H4 (cell line): ENCODE measurements around the gene ARRB1. TPM values are rescaled to one million over a fixed set of nuclear protein-coding genes. Genes with fewer than 3 reads are reported as not detected.
A peak's percentile ranks its signal among the peaks of the same experiment; 100 is the strongest.
"Not testable (repeated sequence)": the region's sequence is repeated elsewhere in the genome, so short reads cannot be mapped to it uniquely, and the experiment has no call there.

Experiments
- DNase-seq: peaks from one replicate; pipeline ENCODE4 v3.0.0-alpha.2; 2015; ENCODE audit warnings: low spot score
- total RNA-seq: library from RNA; depleted of rRNA; stranded (reverse); fragments of >200 nt; shearing (Covaris generic); gene quantifications from 2 replicates; pipeline ENCODE4 v1.2.3, GENCODE V29; 2014

ARRB1 gene
- total RNA-seq, 1 experiment from 2014 or later = 9.3 TPM

DNA sequence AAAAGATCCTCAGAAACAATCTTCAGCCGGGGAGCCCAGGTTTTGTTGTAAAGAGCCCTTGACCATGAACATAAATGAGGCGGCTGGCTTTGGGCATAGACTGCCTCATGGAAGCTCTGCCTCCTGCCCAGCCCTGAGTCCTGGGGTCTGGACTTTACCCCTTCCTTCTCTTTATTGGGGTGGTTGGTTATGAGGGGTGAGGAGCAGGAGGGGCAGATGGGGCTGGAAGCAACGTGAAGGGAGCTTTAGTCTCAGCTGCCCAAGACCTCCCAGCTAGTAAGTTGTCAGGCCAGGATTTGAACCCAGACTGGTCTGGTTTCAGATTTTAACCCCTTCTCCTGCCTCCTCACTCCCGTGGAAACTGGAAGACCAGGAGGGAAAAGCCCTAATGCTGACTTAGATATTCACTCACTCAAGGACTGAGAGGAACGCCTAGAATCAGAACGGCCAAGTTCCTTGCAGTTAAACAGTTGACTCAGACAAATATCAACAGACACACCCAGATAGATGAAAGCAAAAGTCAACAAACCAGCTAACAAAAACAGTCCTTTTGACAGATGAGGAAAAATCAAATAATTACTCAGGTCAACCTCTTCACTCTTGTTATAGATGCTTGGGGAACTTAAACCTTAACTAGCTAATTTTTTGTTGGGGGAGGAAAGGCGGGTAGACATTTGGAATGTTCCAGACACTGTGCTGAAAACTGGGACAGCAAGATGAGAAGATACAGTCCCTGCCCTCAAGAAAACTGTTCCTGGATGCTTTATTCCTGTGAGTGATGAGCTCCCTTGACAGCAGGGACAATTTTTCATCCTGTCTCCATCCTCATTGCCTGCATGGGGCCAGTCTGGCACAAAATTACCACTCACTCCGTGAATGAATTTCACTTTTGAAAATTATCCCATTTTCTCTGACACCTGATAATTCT, 20.8 kb upstream of the ARRB1 start:
- DNase-seq = no peak

DNA sequence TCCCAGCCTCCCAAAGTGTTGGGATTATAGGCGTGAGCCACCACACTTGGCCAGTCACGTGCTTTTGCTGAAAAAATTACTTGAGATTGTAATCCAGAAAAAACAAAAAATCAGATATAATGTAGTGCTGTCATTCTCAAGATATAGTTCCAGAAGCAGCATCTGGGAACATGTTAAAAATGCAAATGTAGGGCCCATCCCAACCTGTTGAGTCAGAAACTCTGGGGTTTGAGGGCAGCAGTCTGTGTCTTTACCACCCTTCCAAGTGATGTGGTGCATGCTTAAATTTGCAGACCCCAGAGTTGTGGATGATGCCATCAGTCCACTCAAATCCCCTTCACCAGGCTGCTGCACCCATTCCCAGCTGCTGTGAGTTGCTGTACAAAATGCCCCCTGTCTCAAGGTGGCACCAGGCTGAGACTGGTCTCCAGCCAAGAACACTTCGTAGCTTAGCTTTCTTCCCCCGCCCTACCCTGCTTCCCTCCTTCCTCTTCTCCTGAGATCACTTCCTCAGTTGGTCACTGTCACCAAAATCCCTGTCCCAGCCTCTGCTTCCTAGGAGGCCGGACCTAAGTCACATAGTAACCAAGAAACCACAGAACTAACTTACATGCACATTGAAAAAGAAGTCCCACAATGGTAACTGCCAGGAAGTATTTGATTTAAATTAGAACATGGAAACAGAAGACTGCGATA, 18.2 kb upstream of the ARRB1 start:
- no peak for DNase-seq

- not testable (repeated sequence) for DNase-seq
Observed at GRCh38 chr11:75366826-75367225, 15.4 kb upstream of the ARRB1 start.

GRCh38 chr11:75365711-75366181, 14.3 kb upstream of the ARRB1 start:
- peak; percentile 57 for DNase-seq

DNA sequence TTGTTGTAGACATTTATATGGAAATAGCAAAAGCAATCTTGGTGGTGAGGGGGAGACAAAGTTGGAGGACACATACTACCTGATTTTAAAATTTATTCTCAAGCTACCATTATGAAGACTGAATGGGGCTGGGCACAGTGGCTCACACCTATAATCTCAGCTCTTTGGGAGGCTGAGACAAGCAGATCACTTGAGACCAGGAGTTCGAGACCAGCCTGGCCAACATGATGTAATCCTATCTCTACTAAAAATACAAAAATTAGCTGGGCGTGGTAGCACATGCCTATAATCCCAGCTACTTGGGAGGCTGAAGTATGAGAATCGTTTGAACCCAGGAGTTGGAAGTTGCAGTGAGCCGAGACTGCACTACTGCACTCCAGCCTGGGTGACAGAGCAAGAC, 10.8 kb upstream of the ARRB1 start:
- not testable (repeated sequence) for DNase-seq

DNA sequence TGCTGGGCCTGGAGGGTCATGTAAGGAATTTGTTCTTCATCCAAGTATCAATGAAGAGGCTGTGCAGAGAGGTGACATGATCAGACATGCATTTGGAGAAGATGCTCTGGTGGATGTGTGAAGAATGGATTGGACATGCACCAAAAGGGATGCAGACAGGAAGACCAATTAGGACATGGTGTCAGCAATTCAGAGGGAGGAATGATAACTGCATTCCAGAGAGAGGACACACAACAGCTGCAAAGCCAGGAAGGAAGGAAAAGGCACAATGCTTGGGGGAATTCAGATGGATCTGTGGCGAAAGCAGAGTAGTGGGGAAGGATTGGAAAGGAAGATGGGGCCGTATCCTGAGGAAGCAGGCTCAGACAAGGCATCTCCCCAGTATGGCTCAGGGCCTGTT, 5.2 kb upstream of the ARRB1 start:
- DNase-seq = no peak

DNA sequence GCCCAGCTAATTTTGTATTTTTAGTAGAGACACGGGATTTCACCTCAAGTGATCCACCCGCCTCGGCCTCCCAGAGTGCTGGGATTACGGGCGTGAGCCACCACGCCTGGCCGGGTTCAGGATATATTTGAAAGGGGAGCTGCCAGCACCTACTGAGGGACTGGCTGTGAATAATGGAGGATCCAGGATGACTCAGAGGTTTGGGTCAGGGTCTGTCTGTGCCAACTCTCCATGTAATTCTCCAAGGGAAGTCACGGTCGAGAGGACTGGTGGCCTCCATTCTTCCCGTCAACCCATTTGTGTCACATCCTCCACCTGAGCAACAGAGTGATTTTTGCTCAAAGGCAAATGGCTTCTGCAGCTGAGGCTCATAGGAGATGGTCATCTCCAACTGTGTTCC, 3.6 kb upstream of the ARRB1 start:
- DNase-seq = no peak

DNA sequence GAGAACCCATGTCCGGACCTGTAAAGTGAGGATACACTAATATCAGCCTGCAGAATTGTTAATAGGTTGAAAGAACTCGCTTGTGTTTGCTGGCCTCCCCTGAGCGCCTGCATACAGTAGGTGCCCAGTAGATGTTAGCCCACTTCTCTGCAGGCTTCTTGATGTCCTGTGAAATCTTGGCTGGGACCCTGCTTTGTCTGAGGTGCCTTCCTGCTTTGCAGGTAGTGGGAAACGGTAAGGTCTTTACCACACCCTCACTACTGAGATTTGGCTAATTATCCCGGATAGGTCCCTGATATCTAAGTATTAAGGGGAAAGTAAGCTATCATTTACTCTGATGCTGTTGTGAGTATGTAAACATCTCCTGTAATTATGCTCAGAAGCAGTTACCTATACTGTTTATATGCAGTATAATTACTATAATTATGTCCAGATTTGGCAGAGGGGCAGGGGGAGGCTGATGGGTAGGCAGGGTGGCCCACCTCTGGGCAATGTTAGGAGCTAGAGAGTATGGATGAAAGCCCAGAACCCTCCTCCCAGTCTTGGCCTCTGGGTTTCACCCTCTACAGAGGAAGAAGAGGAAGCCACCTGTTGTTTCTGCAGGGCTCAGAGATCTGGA, 1.2 kb upstream of the ARRB1 start:
- no peak for DNase-seq

GRCh38 chr11:75351791-75352587, 528 bp upstream of the ARRB1 start:
- no peak for DNase-seq

DNA sequence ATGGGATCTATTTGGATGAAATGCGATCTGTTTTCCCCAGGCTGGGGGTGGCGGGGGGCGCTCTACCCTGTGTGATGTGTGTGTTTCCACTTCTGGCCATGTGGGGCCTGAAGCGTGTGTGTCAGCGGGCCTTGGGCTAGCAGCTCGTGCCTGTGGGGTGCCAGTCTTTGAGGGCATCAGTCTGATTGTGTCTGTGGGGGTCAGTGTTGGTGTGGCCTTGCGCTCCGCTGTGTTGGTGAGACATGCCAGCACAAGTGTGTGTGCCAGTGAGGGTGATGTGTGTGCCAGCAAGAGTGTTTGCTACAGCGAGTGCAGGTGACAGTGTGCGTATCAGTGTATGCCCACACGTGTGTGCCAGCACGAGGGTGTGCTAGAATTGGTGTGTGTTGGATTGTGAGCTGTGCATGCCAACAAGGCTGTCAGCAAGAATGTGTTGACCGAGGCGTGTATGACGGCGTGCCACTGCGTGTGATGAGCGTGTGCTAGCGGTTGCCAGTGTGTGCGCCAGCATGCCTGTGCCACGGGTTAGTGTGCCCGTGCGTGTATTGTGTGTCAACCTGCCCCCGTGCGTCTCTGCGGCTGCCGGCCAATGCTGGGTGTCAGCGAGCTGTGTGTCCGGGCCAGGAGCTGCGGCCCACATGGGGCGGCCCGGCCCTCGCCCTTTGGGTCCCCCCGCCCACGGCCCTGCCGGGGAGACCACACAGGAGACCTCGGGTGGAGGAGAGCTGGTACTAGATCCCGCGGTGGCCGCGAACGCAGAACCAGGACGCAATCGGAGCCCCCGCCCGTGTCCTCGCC, 519 bp downstream of the ARRB1 start:
- DNase-seq = no peak

GRCh38 chr11:75350122-75350742, 1.2 kb downstream of the ARRB1 start:
- DNase-seq = no peak

- no peak for DNase-seq
Observed at GRCh38 chr11:75349521-75350116, 1.8 kb downstream of the ARRB1 start.

- DNase-seq = peak; percentile 71
Observed at GRCh38 chr11:75347781-75348566, 3.5 kb downstream of the ARRB1 start.

DNA sequence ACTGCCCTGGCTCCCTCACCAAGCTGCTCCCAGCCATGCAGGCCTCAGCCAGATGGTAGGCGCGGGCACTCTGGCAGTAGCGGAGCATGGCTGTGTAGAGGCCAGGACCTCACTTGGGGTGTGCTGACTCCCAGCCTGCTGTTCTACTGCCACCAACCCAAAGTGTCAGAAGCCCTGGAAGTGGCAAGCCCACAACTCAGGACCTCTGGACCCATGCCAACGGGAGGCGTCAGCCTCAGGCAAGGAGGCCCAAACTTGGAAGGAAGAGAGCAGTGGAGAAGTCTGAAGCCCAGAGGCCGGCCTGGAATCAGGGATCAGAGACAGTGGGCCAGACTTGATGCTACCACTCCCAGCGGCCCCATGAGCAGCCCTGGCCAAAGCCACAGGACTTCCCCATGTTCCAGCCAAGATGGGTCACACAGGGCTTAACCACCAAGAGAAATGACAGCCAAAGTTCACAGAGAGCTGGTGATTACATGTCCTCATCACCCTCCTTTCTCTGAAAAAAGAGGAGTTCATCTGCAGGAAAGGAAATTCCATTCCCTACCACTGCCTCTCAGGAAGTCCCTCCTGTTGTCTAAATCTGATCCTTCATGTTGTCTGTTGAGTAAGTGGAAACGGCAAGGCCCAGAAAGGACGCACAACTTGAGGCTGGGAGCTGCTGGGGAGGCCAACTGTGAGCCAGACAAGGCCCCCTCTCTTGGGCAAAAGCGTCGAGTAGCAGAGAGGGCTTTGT, 4.4 kb downstream of the ARRB1 start:
- DNase-seq = no peak

- DNase-seq = no peak
Observed at GRCh38 chr11:75346296-75346695, 5.2 kb downstream of the ARRB1 start.

DNA sequence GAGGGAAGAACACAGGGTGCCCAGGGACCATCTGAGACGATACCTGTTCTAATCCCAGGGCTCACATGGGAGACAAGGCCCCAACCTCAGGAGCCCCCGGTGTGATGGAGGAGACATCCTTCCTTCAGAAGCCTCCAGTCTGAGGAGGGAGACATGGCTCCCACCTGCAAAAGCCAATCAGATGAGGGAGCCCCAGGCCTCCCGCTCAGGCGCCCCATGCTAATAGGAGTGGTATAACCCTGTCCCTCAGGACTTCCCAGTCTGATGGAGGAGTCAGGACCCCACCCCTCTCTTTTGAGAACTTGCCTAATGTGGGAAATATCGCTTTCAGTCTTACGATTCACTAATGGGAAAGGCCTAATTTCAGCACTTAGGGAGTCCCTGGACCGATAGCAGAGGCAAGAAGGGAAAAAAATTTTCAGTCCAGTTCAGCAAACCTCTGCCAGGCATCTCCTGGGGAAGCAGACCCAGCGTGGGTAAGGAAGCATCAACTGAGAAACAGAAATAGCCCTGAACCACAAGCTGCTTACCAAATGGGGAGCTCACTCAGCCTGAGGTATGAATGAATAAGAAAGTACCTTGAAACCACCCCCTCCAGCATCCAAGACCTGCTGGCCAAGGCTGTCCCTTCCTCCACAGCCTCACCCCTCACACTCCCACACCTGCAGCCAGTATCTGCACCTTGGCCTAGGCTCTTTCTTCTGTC, 5.9 kb downstream of the ARRB1 start:
- no peak for DNase-seq

- no peak for DNase-seq
Observed at GRCh38 chr11:75344761-75345454, 6.6 kb downstream of the ARRB1 start.
